Skeletal muscle cell (primary cell): ENCODE data around the gene SORBS1.

Experiments used
- DNase-seq: peaks from one replicate; pipeline ENCODE4 v3.0.0-alpha.2; 2010; ENCODE audit warnings: low read depth
- H3K4me3 ChIP-seq: 2 replicates; pipeline ENCODE4 v1.5.1; 2011; ENCODE audit warnings: low read depth, mild to moderate bottlenecking, control low read depth, low read length, moderate library complexity

SORBS1 gene

GRCh38 chr10:95451568-95452524 lies 109.3 kb downstream of the SORBS1 start:
- H3K4me3 ChIP-seq = no peak overlapping the region
- no peak for DNase-seq

GRCh38 chr10:95451150-95451549 lies 110.0 kb downstream of the SORBS1 start:
- no peak overlapping the region for H3K4me3 ChIP-seq
- no peak for DNase-seq

GRCh38 chr10:95450188-95450587 lies 111.0 kb downstream of the SORBS1 start:
- DNase-seq = no peak
- H3K4me3 ChIP-seq = no peak overlapping the region

GRCh38 chr10:95447685-95448084 lies 113.5 kb downstream of the SORBS1 start:
- no peak overlapping the region for H3K4me3 ChIP-seq
- DNase-seq = no peak

DNA sequence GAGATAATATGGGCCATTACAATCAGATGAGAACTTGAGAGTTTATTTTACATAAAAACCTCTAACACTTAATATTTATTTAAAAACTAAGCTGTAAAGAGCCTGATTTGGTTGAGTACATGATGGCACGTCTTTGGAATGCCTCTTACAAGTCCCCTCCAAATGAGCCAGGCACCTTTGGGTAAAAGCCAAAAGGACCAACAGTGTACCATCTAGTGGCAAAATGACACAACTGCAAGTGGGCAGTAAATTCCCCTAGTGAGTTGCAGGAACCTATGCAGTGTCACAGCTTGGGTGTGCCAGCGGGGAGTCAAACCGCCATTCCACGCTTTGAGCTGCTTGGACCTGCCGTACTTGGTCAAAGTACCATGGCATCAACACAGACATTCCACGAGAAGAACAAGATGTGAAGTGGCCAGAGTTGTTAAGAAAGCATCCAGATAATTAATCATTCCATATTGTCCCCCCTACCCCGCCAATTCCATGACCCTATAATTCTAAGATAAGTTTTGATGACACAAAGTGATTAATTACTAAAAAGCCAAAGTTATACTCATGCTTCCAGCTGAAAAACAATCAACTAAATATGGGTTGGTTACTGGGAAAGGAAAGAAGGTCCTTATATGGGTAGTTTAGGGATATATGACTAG lies 115.2 kb downstream of the SORBS1 start:
- no peak overlapping the region for H3K4me3 ChIP-seq
- peak; percentile 21 for DNase-seq

- peak; percentile 19 for DNase-seq
- H3K4me3 ChIP-seq = no peak overlapping the region
Observed at GRCh38 chr10:95445223-95445836, 115.8 kb downstream of the SORBS1 start.

DNA sequence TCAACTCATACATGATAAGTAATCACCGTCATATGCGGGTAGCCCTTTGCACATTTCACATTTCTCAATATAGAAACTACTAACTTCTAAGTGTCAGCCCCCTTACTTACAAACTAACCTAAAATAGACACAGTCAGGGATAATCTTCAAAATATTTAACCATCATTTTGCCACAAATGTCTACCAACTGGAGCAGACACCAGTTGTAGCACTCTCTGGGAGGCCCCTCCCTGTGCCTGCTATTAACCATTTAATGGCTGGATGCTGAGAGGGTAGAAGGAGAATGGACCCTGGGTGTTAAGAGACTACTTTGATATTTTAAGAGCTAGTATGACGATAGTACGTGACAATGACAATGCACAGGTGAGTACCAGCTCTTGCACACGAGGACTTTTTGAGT lies 116.4 kb downstream of the SORBS1 start:
- H3K4me3 ChIP-seq = no peak overlapping the region
- DNase-seq = no peak

DNA sequence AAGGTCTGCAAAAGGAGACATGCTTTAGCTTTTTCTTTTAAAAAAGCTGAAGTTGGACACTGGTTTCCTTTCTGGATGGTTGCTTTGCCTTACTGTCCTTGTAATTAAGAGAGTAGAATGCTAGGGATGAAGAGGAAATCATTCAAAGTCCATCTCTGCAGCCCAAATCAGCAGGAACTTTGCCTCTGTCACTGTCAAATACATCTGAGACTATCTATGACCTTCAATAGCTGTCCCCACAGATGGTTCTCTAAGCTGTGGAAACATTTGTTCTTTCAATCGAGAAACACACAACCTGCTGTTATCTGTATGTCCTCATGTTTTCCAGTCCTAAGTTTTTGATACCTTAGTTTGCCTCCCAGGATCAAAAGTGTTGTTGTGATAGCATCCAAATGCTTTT lies 117.5 kb downstream of the SORBS1 start:
- DNase-seq = no peak
- H3K4me3 ChIP-seq = no peak overlapping the region

- DNase-seq = no peak
Observed at GRCh38 chr10:95442341-95442740, 118.8 kb downstream of the SORBS1 start.

DNA sequence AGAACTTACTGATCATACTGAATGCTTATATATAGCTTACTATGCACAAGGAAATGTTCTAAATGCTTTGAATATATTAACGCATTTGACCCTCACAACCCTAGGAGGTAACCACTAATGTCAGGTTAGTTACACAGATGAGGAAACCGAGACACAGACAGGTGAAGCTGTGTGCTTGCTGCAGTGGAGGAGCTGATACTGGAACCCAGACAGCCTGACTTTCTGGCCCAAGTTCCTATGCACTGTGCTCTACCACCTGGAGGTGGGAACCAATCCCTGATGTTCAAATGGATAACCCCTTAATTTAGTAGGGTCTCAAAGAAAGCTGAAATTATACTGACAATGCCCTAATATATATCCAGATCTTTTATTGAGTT lies 119.6 kb downstream of the SORBS1 start:
- H3K4me3 ChIP-seq = no peak overlapping the region
- DNase-seq = no peak

More at GRCh38 chr10:95442341-95442740, 118.8 kb downstream of the SORBS1 start:
- H3K4me3 ChIP-seq = no peak overlapping the region

GRCh38 chr10:95440756-95441546 lies 120.2 kb downstream of the SORBS1 start:
- DNase-seq = no peak
- no peak overlapping the region for H3K4me3 ChIP-seq

GRCh38 chr10:95440038-95440725 lies 121.0 kb downstream of the SORBS1 start:
- H3K4me3 ChIP-seq = no peak overlapping the region
- no peak for DNase-seq

GRCh38 chr10:95438781-95439180 lies 122.4 kb downstream of the SORBS1 start:
- DNase-seq = no peak
- H3K4me3 ChIP-seq = no peak overlapping the region

DNA sequence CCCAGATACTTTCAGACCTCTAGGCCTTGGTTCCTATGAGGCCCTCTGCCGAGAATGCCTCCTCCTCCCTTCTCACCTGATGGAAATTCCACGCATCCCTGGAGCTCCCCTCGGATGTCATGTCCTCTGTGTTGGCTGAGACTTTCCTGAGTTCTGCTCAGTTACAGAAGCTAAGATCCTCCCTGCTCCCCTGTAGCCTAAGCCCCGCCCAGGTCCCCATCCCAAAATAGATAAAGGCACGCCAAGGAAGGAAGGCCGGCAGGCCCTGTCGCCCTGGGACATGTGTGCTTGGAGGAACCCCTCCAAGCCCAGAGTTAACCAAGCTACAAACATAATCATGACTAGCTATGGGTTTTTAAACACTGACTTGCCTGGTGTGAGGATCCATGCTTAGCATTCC lies 123.5 kb downstream of the SORBS1 start:
- no peak overlapping the region for H3K4me3 ChIP-seq
- DNase-seq = no peak

DNA sequence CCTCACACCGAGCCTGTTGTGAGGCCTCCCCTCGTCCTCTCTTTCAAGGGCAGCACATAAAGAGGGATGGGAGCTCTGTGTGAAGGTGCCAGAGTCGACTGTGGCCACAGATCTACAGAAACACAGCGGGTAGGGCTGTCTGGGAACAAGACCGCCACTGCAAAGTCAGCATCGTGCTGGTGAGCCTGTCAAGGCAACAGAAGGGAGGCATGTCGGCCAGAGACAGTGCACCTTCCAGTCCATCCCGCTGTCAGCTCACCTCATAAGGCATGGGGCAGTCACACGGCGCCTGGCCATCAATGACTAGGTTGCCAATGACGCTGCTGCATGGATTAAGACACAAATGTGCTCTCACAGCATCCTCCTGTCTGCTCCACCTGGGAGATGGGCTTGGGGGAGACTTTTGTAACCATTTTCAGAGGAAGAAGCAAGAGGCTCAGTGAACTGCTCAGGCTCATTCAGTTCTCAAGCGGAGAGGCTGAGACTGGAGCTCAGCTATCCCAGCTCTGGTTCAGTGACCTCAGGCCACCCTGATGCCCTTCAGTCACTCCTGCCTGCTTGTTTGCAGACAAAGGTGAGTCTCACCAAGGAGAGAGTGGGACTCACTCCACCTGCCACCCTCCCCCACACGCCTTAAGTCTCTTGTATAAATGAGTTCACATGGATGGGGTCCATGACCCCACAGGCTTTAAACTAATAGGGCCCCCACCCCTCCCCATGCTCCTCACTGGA lies 125.5 kb downstream of the SORBS1 start:
- H3K4me3 ChIP-seq = no peak overlapping the region
- DNase-seq = no peak

GRCh38 chr10:95434583-95434982 lies 126.6 kb downstream of the SORBS1 start:
- no peak overlapping the region for H3K4me3 ChIP-seq
- DNase-seq = no peak

DNA sequence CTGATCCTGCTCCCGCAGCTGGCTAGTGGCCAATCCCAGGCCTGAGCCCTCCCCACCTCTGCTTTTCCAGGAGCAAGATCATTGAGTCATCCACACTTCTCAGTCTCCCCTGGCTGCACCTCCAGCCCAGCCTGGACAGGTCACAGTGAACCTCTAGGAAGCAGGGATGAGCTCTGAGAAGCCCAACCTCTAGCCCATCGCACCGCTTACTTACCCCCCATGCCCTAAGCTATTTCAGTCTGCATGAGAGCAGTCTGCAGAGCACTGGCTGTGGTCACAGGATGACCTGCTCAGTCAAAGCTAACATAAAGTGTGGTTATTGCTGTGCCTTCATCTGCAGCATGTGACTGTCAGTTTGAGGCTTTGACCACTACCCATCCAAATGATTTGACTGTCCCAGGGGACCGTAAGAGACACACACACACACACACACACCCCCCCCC lies 129.2 kb downstream of the SORBS1 start:
- H3K4me3 ChIP-seq = no peak overlapping the region
- DNase-seq = no peak

- H3K4me3 ChIP-seq = no peak overlapping the region
- DNase-seq = peak; percentile 11
Observed at GRCh38 chr10:95430231-95430951, 130.8 kb downstream of the SORBS1 start.
